Measurements from ENCODE around the gene EFEMP1.

DNA sequence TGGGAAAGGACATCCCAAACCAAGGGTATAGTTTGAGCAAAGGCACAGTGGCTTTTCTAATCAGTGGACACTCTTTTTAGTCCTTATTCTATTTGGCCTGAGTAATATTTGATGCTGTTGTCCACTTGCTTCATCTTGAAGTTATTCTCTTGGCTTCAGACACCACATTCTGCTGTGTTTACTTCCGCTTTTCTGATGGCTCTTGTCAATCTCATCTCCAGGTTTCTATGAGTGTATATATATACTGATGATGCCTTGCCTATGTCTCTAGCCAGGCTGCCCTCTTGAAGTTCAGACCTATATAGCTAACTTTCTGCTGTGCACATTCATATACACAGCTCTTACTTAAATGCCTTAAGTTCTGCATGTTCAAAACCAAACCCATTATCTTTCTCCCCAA, 83.1 kb downstream of the EFEMP1 start:
- no peak for TF ChIP-seq POLR2A (IDR thresholded peaks at IDR 0.05; ENCODE audit: low read depth, low read length)
- no peak for TF ChIP-seq POLR2AphosphoS5 (IDR thresholded peaks at IDR 0.05; ENCODE audit: low read depth, low read length)

Data from GM12892 (cell line).